WTC11 (cell line): ENCODE data around the gene EXOSC7.

Source experiments
- ATF1 ChIP-seq: sonication (generic); formaldehyde crosslinking; IDR thresholded peaks from 2 replicates; pipeline ENCODE4 v1.8.1; 2023; ENCODE audit warnings: mild to moderate bottlenecking, moderate library complexity, missing genetic modification reagents
- ATF6 ChIP-seq: sonication (generic); formaldehyde crosslinking; IDR thresholded peaks from 2 replicates; pipeline ENCODE4 v1.8.1; 2023; ENCODE audit warnings: mild to moderate bottlenecking, missing genetic modification reagents
- NFYB ChIP-seq: sonication (generic); formaldehyde crosslinking; conservative IDR thresholded peaks from 2 replicates; pipeline ENCODE4 v1.8.0; 2022; ENCODE audit warnings: low read depth, missing genetic modification reagents
- NR3C1 ChIP-seq: sonication (generic); formaldehyde crosslinking; conservative IDR thresholded peaks from 2 replicates; pipeline ENCODE4 v1.8.1; 2023; ENCODE audit warnings: low read depth, mild to moderate bottlenecking, missing genetic modification reagents

GRCh38 chr3:44954304-44954703, 21.7 kb upstream of the EXOSC7 start:
- TF ChIP-seq ATF1 (no peak), NFYB (CRISPR knock-in tag) (no peak), NR3C1 (no peak), ATF6 (CRISPR knock-in tag) (no peak)
